K562 (cell line): ENCODE results near the gene BMP2K. TPM values are rescaled to one million over a fixed set of nuclear protein-coding genes. Genes with fewer than 3 reads are reported as not detected.

Experiments
- ATAC-seq: fragments of 200-7000 bp; cut with Tn5 transposase; 3 replicates; pipeline ENCODE4 v1.9.1; 2020; ENCODE audit warnings: moderate library complexity
- BruUV-seq: library from RNA; stranded (reverse); fragments of 400-500 nt; replicated peaks from 2 replicates; lab custom pipeline; 2021; lab: Mats Ljungman, UMichigan
- CTCF ChIA-PET: fragments of 300-600 bp; formaldehyde crosslinking; extraction: SDS; loops from one replicate; lab custom pipeline; 2021; ENCODE audit warnings: low intra/inter-chr PET ratio; lab: Yijun Ruan, JAX
- POLR2A ChIA-PET: fragments of 300-600, 350-650 bp; sonication (Branson Sonifier 250); formaldehyde crosslinking; extraction: SDS; loops from one replicate; lab custom pipeline; 2021; ENCODE audit warnings: antibody characterized with exemption, inconsistent platforms; lab: Yijun Ruan, JAX
- DNase-seq, 4 experiments: peaks; one replicate each; pipeline versions ENCODE4 v3.0.0 to v3.0.0-alpha.2; 2011 to 2018; ENCODE audit warnings: low spot score in 3 of 4, mixed read lengths in 3 of 4; ENCODE audit errors: extremely low read depth in 1 of 4
- FAIRE-seq: peaks from 2 replicates; lab custom pipeline; 2011; peaks lifted over from hg19 to GRCh38; lab: Jason Lieb, UNC
- H2AFZ ChIP-seq: 2 replicates; pipeline ENCODE4 v1.6.0; 2011; ENCODE audit warnings: low read depth, low read length, control low read depth, inconsistent platforms
- H3K27ac ChIP-seq: fragments of 200-600 bp; 3 replicates; pipeline ENCODE4 v1.8.0; 2011; ENCODE audit warnings: low read depth, mild to moderate bottlenecking, control low read depth, inconsistent platforms, low read length, moderate library complexity, mixed read lengths; ENCODE audit errors: extremely low read depth
- H3K27me3 ChIP-seq, 2 experiments: fragments of 300-600 bp in 1 of 2; 2 replicates in 1 of 2; 3 replicates in 1 of 2; pipeline versions ENCODE4 v1.6.0 to v1.8.0; 2011; ENCODE audit warnings: inconsistent platforms in 2 of 2, low read length in 2 of 2, mild to moderate bottlenecking in 1 of 2, mixed read lengths in 1 of 2, moderate library complexity in 1 of 2; ENCODE audit not compliant: control insufficient read depth in 2 of 2, insufficient read depth in 2 of 2
- H3K36me3 ChIP-seq: fragments of 300-600 bp; 3 replicates; pipeline ENCODE4 v1.8.0; 2011; ENCODE audit warnings: mild to moderate bottlenecking, low read length, inconsistent platforms; ENCODE audit not compliant: control insufficient read depth, insufficient read depth
- H3K4me1 ChIP-seq, 2 experiments: fragments of 200-600 bp in 1 of 2; replicated peaks in 1 of 2; 2 replicates in 1 of 2; 3 replicates in 1 of 2; pipeline versions ENCODE4 v1.5.1 to v1.8.0; 2011; ENCODE audit warnings: inconsistent platforms in 2 of 2, low read length in 2 of 2, mild to moderate bottlenecking in 1 of 2, mixed read lengths in 1 of 2, moderate library complexity in 1 of 2; ENCODE audit not compliant: control insufficient read depth in 2 of 2, insufficient read depth in 2 of 2
- H3K4me2 ChIP-seq: 2 replicates; pipeline ENCODE4 v1.6.1; 2011; ENCODE audit warnings: low read length, control low read depth, inconsistent platforms, mixed read lengths; ENCODE audit not compliant: insufficient read depth
- H3K4me3 ChIP-seq: fragments of 200-600 bp; sonication (generic), shearing (Covaris generic); 2 replicates; pipeline ENCODE4 v1.5.1; 2016; ENCODE audit warnings: control low read depth, inconsistent platforms
- H3K79me2 ChIP-seq: fragments of 200-600 bp; 3 replicates; pipeline ENCODE4 v1.8.0; 2011; ENCODE audit warnings: low read length, inconsistent platforms; ENCODE audit not compliant: control insufficient read depth, insufficient read depth
- H3K9ac ChIP-seq, 2 experiments: 2 replicates each; pipeline versions ENCODE4 v1.6.0 to v1.6.1; 2011; ENCODE audit warnings: low read depth in 2 of 2, low read length in 2 of 2, control low read depth in 1 of 2, inconsistent platforms in 1 of 2, mild to moderate bottlenecking in 1 of 2, mixed read lengths in 1 of 2; ENCODE audit not compliant: insufficient read depth in 1 of 2
- H3K9me1 ChIP-seq: one replicate; pipeline ENCODE4 v1.6.0; 2011; ENCODE audit warnings: inconsistent platforms, mild to moderate bottlenecking, low read length, moderate library complexity; ENCODE audit not compliant: control insufficient read depth, insufficient read depth
- H3K9me3 ChIP-seq: replicated peaks from 2 replicates; pipeline ENCODE4 v1.5.1; 2011; ENCODE audit warnings: low read depth, low read length, inconsistent platforms; ENCODE audit not compliant: control insufficient read depth, insufficient read depth
- H4K20me1 ChIP-seq: replicated peaks from 2 replicates; pipeline ENCODE4 v1.6.1; 2011; ENCODE audit warnings: low read length, inconsistent platforms, mixed read lengths; ENCODE audit not compliant: control insufficient read depth, insufficient read depth
- FOS ChIP-seq: IDR thresholded peaks from 3 replicates; pipeline ENCODE4 v1.6.1; 2011; ENCODE audit not compliant: insufficient read length; ENCODE audit errors: extremely low read depth
- GTF2A2 ChIP-seq: IDR thresholded peaks from 2 replicates; pipeline ENCODE4 v1.6.1; 2016; ENCODE audit warnings: mild to moderate bottlenecking, missing genetic modification characterization, missing compliant biosample characterization
- MAFK ChIP-seq: IDR thresholded peaks from 2 replicates; pipeline ENCODE4 v1.6.1; 2011; ENCODE audit warnings: low read length, improper control_type of control experiment
- MLX ChIP-seq, 2 experiments: fragments of 450-650 bp in 1 of 2; sonication (generic) in 1 of 2; formaldehyde crosslinking; conservative IDR thresholded peaks; 2 replicates each; pipeline versions ENCODE4 v1.4.0 to v1.8.1; 2020 to 2022; ENCODE audit warnings: mild to moderate bottlenecking in 1 of 2, missing genetic modification reagents in 1 of 2
- MTA3 ChIP-seq: fragments of 450-650 bp; formaldehyde crosslinking; IDR thresholded peaks from 2 replicates; pipeline ENCODE4 v1.6.1; 2017; ENCODE audit warnings: mild to moderate bottlenecking, borderline replicate concordance
- NFXL1 ChIP-seq: fragments of 450-650 bp; formaldehyde crosslinking; IDR thresholded peaks from 2 replicates; pipeline ENCODE4 v1.4.0; 2021; ENCODE audit warnings: mild to moderate bottlenecking
- NR2C1 ChIP-seq, 2 experiments: fragments of 450-650 bp; IDR thresholded peaks; 2 replicates each; pipeline ENCODE4 v1.6.1; 2017; ENCODE audit warnings: mild to moderate bottlenecking in 2 of 2, antibody characterized with exemption in 1 of 2, inconsistent platforms in 1 of 2, missing compliant biosample characterization in 1 of 2, missing genetic modification characterization in 1 of 2
- SAFB ChIP-seq: fragments of 200-400 bp; formaldehyde crosslinking; IDR thresholded peaks from 2 replicates; pipeline ENCODE4 v1.6.1; 2017; ENCODE audit warnings: low read depth, low read length, borderline replicate concordance
- TAF9B ChIP-seq: fragments of 450-650 bp; IDR thresholded peaks from 2 replicates; pipeline ENCODE4 v1.6.1; 2018; ENCODE audit warnings: mild to moderate bottlenecking; ENCODE audit not compliant: partially characterized antibody
- WHSC1 ChIP-seq: IDR thresholded peaks from one replicate; pipeline ENCODE4 v1.6.1; 2012; ENCODE audit warnings: low read length, control low read depth, inconsistent platforms
- ZBTB7A ChIP-seq: IDR thresholded peaks from 2 replicates; pipeline ENCODE4 v1.6.1; 2011; ENCODE audit warnings: low read depth, mild to moderate bottlenecking, low read length, moderate library complexity, borderline replicate concordance; ENCODE audit not compliant: control insufficient read depth
- ZNF507 ChIP-seq: conservative IDR thresholded peaks from 2 replicates; pipeline ENCODE4 v1.6.1; 2017; ENCODE audit warnings: missing genetic modification characterization, missing compliant biosample characterization
- ZNF707 ChIP-seq: fragments of 250-450 bp; sonication (Bioruptor Pico); conservative IDR thresholded peaks from 2 replicates; pipeline ENCODE4 v1.8.0; 2022; ENCODE audit warnings: inconsistent platforms, mild to moderate bottlenecking, moderate library complexity
- WGBS: fragments of 100-300 bp; shearing (Covaris generic); methylation state at CpG from one replicate; pipeline ENCODE4 v1.1.6; 2016; ENCODE audit warnings: low coverage, mixed read lengths; ENCODE audit not compliant: insufficient coverage; ENCODE audit errors: missing lambda C conversion rate; 5-methylcytosine and 5-hydroxymethylcytosine counted together
- in situ Hi-C: fragments of 300-500 bp; cut with MboI; formaldehyde crosslinking; loops from 4 replicates; pipeline ENCODE4 v1.15.0; 2018; ENCODE audit warnings: inconsistent platforms, mixed read lengths
- intact Hi-C: fragments of 100-400 bp; cut with micrococcal nuclease; formaldehyde crosslinking; loops from 2 replicates; pipeline ENCODE4 v1.14.2; 2022
- polyA plus RNA-seq, 8 experiments: library from polyadenylated mRNA; depleted of rRNA in 4 of 8; stranded (reverse) in 5 of 8; unstranded in 3 of 8; fragments of >200 nt; fragmentation: Nextera tagmentation in 2 of 8; fragmentation: Illumina TruSeq in 1 of 8; extraction: Ambion mirVana in 2 of 8; extraction: Trizol in 1 of 8; gene quantifications; 2 replicates each; pipeline versions ENCODE4 v1.2.1 to v1.2.3, GENCODE V29; 2011 to 2014; ENCODE audit warnings: inconsistent platforms in 1 of 8, missing spikeins in 1 of 8
- total RNA-seq, 7 experiments: library from RNA; depleted of rRNA in 6 of 7; stranded (reverse); fragments of >200 nt in 6 of 7; fragmentation: Illumina TruSeq in 2 of 7; extraction: Trizol in 2 of 7; gene quantifications; 2 replicates each; pipeline versions ENCODE4 v1.2.1 to v1.2.3, GENCODE V29; 2011 to 2021; ENCODE audit warnings: low replicate concordance in 1 of 7
- TF ChIP-seq, protein P1 (sequence below): fragments of 450-650 bp; conservative IDR thresholded peaks from 2 replicates; pipeline ENCODE4 v1.6.1; 2016; ENCODE audit warnings: missing genetic modification characterization, low read depth, mild to moderate bottlenecking, missing compliant biosample characterization, moderate library complexity

The BMP2K gene
- total and polyA plus RNA-seq, 9 of the 15 experiments (the other 6 are each of a cell fraction or from before 2014, with no cell fraction given), result 17.0 to 217 (median 104) TPM

DNA sequence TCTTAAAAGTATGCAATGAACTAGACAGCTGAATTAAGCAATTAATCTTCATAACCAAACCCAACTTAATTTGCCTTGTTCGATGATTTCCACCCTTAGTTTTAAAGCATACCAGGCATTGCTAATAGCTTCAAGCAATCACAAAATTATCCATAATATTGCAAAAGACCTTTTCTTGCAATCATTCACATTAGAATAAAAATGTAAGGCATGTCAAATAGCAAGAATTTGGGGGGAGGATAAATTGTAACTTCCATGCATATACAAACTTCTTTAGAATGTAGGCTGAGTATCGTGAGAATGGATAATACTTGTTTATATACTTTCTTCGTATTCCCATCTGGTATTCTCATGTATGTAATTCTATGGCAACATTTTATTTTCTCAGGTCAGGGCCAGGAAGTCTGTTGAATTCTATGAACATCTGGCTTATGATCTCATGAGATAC, 28.7 kb upstream of the BMP2K start:
- POLR2A ChIA-PET, result interaction anchor here (1.6 to 1.7 kb wide), 2 partner anchors 12 to 19 kb away, joined by 4 to 7 read pairs; no protein-coding TSS in a partner anchor
- WGBS, result 82% methylated on average over 3 of the region's 3 CpGs
- in situ Hi-C loops, result no loop called here

DNA sequence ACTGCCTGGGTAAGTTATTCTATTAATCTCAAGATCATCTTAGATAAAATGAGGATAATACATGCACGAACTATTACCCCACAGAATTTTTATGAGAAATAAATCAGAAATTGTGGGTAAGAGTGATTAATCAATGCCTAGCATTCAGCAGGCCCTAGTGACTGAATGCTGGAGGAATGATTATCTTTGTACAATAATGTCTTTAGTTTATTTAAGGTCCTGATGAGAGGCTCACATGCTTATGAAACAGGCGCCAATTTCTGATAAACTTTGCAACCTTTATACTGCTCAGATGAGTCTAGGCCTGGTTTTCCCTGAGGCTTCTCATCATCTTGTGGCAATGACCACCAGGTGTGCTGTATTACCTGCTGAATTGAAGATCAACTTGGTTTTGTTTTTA, 27.8 kb upstream of the BMP2K start:
- no peaks in the 10 kb centered on the region for H3K36me3 ChIP-seq
- no peak for ATAC-seq
- peaks cover 0 to 18% of the 10 kb centered on the region in 2 experiments; a peak in 3 of 5 replicates for H3K4me1 ChIP-seq
- no peak overlapping the region for H3K9ac ChIP-seq
- H3K9me1 ChIP-seq, result no peaks in the 10 kb centered on the region
- ChIA-PET POLR2A (no interaction called here), CTCF (no interaction called here)
- 49% methylated on average over 2 of the region's 2 CpGs for WGBS
- in situ Hi-C loops, result no loop called here
- no peak overlapping the region for H3K27ac ChIP-seq
- intact Hi-C loops, result no loop called here
- no peaks in the 10 kb centered on the region for H3K9me3 ChIP-seq
- H2AFZ ChIP-seq, result no peak overlapping the region
- BruUV-seq, result no TSS peak
- no peak overlapping the region for H3K4me2 ChIP-seq
- no peak for DNase-seq
- no peaks in the 10 kb centered on the region for H3K27me3 ChIP-seq
- no peaks in the 10 kb centered on the region for H4K20me1 ChIP-seq
- H3K4me3 ChIP-seq, result no peak overlapping the region
- H3K79me2 ChIP-seq, result no peaks in the 10 kb centered on the region
- no peak for FAIRE-seq
- TF ChIP-seq FOS (no peak), MTA3 (no peak), MLX (CRISPR knock-in tag; conservative IDR thresholded peaks at IDR 0.05) (no peak), TAF9B (no peak), NFXL1 (CRISPR knock-in tag) (no peak), WHSC1 (no peak), ZBTB7A (no peak), SAFB (no peak), ZNF707 (CRISPR knock-in tag) (no peak), GTF2A2 (tag) (no peak)

More for the DNA sequence above, 28.7 kb upstream of the BMP2K start:
- no peak overlapping the region for H3K4me3 ChIP-seq
- intact Hi-C loops, result no loop called here
- H3K9ac ChIP-seq, result no peak overlapping the region
- DNase-seq (no peak), ATAC-seq (no peak), FAIRE-seq (no peak)
- CTCF ChIA-PET, result no interaction called here
- no peaks in the 10 kb centered on the region for H4K20me1 ChIP-seq
- no peaks in the 10 kb centered on the region for H3K9me1 ChIP-seq
- BruUV-seq, result no TSS peak
- no peaks in the 10 kb centered on the region for H3K9me3 ChIP-seq
- H3K27ac ChIP-seq, result no peak overlapping the region
- H3K27me3 ChIP-seq, result no peaks in the 10 kb centered on the region
- H3K4me1 ChIP-seq, result peaks cover 0 to 18% of the 10 kb centered on the region in 2 experiments; a peak in 3 of 5 replicates
- H3K79me2 ChIP-seq, result no peaks in the 10 kb centered on the region
- TF ChIP-seq, protein P1, sequence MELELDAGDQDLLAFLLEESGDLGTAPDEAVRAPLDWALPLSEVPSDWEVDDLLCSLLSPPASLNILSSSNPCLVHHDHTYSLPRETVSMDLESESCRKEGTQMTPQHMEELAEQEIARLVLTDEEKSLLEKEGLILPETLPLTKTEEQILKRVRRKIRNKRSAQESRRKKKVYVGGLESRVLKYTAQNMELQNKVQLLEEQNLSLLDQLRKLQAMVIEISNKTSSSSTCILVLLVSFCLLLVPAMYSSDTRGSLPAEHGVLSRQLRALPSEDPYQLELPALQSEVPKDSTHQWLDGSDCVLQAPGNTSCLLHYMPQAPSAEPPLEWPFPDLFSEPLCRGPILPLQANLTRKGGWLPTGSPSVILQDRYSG (tag), result no peak
- TF ChIP-seq NR2C1 (IDR thresholded peaks at IDR 0.05) (no peak), NR2C1 (tag; IDR thresholded peaks at IDR 0.05) (no peak), MAFK (no peak), ZNF507 (tag) (no peak)
- no peaks in the 10 kb centered on the region for H3K36me3 ChIP-seq
- H3K4me2 ChIP-seq, result no peak overlapping the region
- H2AFZ ChIP-seq, result no peak overlapping the region
